WERI-Rb-1 (cell line): Measurements from ENCODE around the gene RPTOR.
A peak's percentile ranks its signal among the peaks of the same experiment; 100 is the strongest.

ENCODE experiments used
- DNase-seq: peaks from one replicate; pipeline ENCODE4 v3.0.0-alpha.2; 2020
- H3K27ac ChIP-seq: fragments of 250-450 bp; sonication (Bioruptor Pico); 2 replicates; pipeline ENCODE4 v1.5.1; 2020; ENCODE audit warnings: mild to moderate bottlenecking, moderate library complexity
- H3K27me3 ChIP-seq: fragments of 250-450 bp; sonication (Bioruptor Pico); 2 replicates; pipeline ENCODE4 v1.5.1; 2021; ENCODE audit warnings: mild to moderate bottlenecking, low read depth, moderate library complexity; ENCODE audit not compliant: insufficient read depth, severe bottlenecking
- H3K36me3 ChIP-seq: fragments of 250-450 bp; sonication (Bioruptor Pico); 2 replicates; pipeline ENCODE4 v1.5.1; 2020; ENCODE audit warnings: mild to moderate bottlenecking, moderate library complexity
- H3K4me3 ChIP-seq: 2 replicates; pipeline ENCODE4 v1.5.1; 2011; ENCODE audit warnings: low read depth, mild to moderate bottlenecking, control low read depth, low read length
- H3K9me3 ChIP-seq: fragments of 250-450 bp; sonication (Bioruptor Pico); 2 replicates; pipeline ENCODE4 v1.5.1; 2021; ENCODE audit warnings: mild to moderate bottlenecking, moderate library complexity; ENCODE audit not compliant: severe bottlenecking
- TF ChIP-seq, protein P1 (sequence below): IDR thresholded peaks from 2 replicates; pipeline ENCODE4 v1.5.1; 2011; ENCODE audit warnings: low read depth, mild to moderate bottlenecking, control low read depth, inconsistent platforms, low read length

The RPTOR gene

DNA sequence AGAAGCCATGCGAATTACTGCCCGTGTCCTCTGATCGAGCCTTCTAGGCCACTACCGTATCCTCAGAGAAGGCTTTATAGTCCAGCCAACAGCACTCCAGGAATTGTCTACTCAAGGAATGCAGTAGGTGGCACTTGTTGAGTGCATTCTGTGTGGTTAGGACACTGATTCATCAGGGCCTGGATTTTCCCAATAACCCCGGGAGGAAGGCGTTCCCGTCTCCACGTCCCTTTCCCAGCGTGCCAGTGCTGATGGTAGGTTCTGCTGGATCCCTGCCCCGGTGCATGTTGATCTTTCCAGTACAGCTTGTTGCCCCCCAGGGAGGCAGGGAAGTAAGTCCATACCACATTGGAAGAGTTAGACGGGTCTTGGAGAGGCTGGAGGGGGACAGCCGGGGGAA lies 122.2 kb downstream of the RPTOR start:
- H3K36me3 ChIP-seq, result peaks cover 9% of the 10 kb centered on the region
- H3K4me3 ChIP-seq, result no peak overlapping the region
- DNase-seq, result no peak
- TF ChIP-seq, protein P1, sequence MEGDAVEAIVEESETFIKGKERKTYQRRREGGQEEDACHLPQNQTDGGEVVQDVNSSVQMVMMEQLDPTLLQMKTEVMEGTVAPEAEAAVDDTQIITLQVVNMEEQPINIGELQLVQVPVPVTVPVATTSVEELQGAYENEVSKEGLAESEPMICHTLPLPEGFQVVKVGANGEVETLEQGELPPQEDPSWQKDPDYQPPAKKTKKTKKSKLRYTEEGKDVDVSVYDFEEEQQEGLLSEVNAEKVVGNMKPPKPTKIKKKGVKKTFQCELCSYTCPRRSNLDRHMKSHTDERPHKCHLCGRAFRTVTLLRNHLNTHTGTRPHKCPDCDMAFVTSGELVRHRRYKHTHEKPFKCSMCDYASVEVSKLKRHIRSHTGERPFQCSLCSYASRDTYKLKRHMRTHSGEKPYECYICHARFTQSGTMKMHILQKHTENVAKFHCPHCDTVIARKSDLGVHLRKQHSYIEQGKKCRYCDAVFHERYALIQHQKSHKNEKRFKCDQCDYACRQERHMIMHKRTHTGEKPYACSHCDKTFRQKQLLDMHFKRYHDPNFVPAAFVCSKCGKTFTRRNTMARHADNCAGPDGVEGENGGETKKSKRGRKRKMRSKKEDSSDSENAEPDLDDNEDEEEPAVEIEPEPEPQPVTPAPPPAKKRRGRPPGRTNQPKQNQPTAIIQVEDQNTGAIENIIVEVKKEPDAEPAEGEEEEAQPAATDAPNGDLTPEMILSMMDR, result no peak
- no peaks in the 10 kb centered on the region for H3K9me3 ChIP-seq
- no peaks in the 10 kb centered on the region for H3K27me3 ChIP-seq
- H3K27ac ChIP-seq, result no peak overlapping the region

DNA sequence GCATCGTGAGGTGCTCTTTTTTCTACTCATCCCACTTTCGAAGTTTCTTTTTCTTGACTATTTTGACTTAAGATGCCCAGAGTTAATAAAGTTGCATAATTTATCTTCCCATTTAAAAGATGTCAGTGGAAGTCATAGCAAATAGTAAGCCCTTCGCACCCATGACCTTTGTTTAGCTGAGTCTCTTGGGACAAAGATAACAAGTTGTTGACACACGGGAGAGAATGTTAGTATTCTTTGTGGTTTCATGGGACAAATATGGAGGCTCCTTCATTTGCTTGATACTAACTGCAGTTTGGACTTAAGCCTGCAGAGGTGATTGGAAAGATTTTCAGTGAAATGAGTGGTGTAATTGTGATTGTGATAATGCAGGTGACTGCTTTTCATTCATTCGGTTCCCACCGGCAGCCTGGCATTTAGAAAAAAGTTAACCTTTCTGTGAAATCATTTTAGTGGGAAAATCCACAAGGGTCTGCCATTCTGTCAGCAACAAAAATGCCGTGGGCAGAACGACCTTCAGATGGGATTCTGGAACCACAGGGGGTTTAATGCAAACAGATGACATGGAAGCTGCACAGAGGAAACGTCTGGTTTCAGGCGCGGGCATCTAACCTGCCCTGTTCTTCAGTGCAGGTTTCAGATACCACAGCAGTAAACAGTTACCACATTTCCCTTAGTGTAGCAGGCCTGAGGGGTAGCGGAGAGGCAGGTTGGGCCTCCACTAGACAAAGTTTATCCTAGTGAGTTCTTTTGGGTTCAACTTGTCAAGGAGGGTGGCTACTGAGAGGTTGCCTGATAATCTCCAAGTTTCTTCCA lies 123.0 kb downstream of the RPTOR start:
- Histone ChIP-seq H3K27me3 (no peaks in the 10 kb centered on the region), H3K36me3 (peaks cover 16% of the 10 kb centered on the region), H3K4me3 (no peak overlapping the region), H3K27ac (no peak overlapping the region), H3K9me3 (no peaks in the 10 kb centered on the region)
- TF ChIP-seq, protein P1, result no peak
- DNase-seq, result no peak

DNA sequence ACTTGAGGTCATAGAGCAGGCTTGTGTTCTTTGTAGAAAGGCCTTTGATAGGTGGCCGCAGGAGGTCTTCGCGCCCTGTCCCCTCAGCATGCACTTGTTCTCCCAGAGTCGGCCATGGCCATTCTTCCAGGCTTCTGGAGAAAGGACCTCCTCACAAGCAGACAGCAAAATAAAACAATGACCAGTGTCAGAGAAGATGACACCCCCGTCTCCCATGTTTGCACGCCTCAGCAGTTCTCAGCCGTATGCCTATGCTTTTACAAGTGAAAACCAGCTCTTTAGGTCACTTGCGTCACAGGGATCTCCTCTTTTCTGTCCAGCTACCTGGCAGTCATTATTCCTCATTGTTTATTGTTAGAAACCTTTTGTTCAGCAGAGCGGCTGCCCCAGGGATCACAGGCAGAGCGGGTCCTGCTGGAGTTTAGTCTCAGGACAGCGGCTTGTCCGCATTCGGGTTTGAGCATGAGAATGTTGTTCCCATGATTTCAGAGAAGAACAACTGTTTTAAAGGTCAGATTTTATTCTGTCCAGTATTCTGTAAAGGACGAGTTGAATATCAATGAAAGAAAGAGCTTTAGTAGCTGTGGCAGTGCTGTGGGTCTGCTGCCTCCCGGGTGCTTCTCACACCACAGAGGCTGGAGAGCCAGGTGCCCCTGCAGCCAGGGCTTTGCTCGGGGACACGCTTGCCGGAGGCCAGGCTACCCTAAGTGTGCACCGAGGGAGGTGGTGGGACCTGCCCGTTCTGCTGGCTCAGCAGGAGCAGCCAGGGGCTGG lies 123.9 kb downstream of the RPTOR start:
- no peak overlapping the region for H3K4me3 ChIP-seq
- no peaks in the 10 kb centered on the region for H3K27me3 ChIP-seq
- DNase-seq, result no peak
- peaks cover 16% of the 10 kb centered on the region for H3K36me3 ChIP-seq
- TF ChIP-seq, protein P1, result no peak
- H3K27ac ChIP-seq, result no peak overlapping the region
- no peaks in the 10 kb centered on the region for H3K9me3 ChIP-seq

DNA sequence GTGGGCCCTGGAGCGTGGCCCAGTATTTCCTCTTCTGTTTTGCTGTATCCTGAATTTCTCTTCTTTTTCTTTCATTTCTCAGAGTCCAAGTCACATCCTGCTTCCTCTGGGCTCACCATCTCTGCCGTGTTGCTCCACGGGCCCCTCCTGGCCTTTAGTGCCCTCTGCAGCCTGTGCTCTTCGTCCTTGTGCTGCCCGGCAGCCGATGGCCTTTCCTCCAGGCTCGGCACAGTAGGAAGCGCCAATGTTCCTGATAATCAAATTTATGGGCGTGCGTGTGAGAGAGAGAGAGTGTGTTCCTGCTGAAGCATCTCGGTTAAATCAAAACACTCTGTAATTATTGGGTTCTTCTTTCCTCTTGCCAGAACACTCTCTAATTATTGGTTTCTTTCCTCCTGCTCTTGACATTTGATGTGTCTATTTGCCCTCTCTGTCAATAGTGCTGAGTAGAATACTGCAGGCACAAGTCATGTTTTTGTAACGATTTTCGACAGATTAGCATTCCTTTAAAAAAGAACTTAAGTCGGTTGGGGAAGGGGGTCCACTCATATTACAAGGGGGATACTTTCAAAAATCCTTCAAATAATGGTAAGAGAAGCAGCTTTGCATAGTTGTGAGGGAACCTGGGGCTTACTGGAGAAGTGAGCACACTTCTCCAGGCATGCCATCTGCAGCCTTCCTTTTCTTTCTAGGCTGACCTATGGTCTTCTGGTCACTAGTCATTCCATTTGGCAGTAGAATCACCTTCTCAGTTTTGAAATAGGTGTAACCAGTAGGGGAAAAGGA lies 126.6 kb downstream of the RPTOR start:
- no peak overlapping the region for H3K4me3 ChIP-seq
- DNase-seq, result no peak
- peak overlapping the region; percentile 43; the same call in 1 of the 2 replicates for H3K27ac ChIP-seq
- TF ChIP-seq, protein P1, result no peak
- no peaks in the 10 kb centered on the region for H3K9me3 ChIP-seq
- peaks cover 15% of the 10 kb centered on the region for H3K36me3 ChIP-seq
- H3K27me3 ChIP-seq, result no peaks in the 10 kb centered on the region

DNA sequence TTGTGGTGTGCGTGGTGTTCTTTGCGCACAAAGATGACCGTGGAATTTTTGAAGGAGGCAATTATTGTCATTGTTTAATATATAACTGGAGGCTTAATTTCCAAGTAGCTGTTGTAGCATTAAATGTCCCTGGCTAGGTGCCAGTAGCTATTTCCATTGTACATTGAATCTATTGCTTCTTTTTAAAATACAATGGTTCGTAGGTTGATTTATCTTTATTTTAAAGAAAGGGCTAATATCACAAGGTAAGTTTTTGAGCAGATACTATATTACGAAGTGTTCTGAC lies 127.1 kb downstream of the RPTOR start:
- Histone ChIP-seq H3K9me3 (no peaks in the 10 kb centered on the region), H3K36me3 (peaks cover 10% of the 10 kb centered on the region), H3K27me3 (no peaks in the 10 kb centered on the region), H3K4me3 (no peak overlapping the region), H3K27ac (no peak overlapping the region)
- TF ChIP-seq, protein P1, result no peak
- no peak for DNase-seq
